Astrocyte (in vitro differentiated cells and primary cell): ENCODE results near the gene UNC5CL. TPM values are rescaled to one million over a fixed set of nuclear protein-coding genes. Genes with fewer than 3 reads are reported as not detected.
"Not testable (repeated sequence)": the region's sequence is repeated elsewhere in the genome, so short reads cannot be mapped to it uniquely, and the experiment has no call there.

Experiments used
- DNase-seq: peaks from one replicate; pipeline ENCODE4 v3.0.0-alpha.2; 2010; ENCODE audit warnings: low read depth
- FAIRE-seq: peaks from 2 replicates; lab custom pipeline; 2011; peaks lifted over from hg19 to GRCh38; lab: Jason Lieb, UNC
- H2AFZ ChIP-seq: 2 replicates; pipeline ENCODE4 v1.6.0; 2012; ENCODE audit warnings: low read depth, low read length, inconsistent platforms
- H3K27ac ChIP-seq: 2 replicates; pipeline ENCODE4 v1.5.1; 2011; ENCODE audit warnings: low read depth, low read length, inconsistent platforms
- H3K27me3 ChIP-seq: 2 replicates; pipeline ENCODE4 v1.6.0; 2011; ENCODE audit warnings: low read length, inconsistent platforms; ENCODE audit not compliant: insufficient read depth
- H3K36me3 ChIP-seq: 2 replicates; pipeline ENCODE4 v1.5.1; 2011; ENCODE audit warnings: low read length, inconsistent platforms; ENCODE audit not compliant: insufficient read depth
- H3K4me1 ChIP-seq: 2 replicates; pipeline ENCODE4 v1.5.1; 2011; ENCODE audit warnings: low read length, inconsistent platforms; ENCODE audit not compliant: insufficient read depth
- H3K4me2 ChIP-seq: 2 replicates; pipeline ENCODE4 v1.6.0; 2012; ENCODE audit warnings: low read length, inconsistent platforms
- H3K4me3 ChIP-seq: 2 replicates; pipeline ENCODE4 v1.5.1; 2011; ENCODE audit warnings: low read depth, mild to moderate bottlenecking, low read length, inconsistent platforms; ENCODE audit not compliant: insufficient read depth
- H3K79me2 ChIP-seq: 2 replicates; pipeline ENCODE4 v1.6.0; 2012; ENCODE audit warnings: mild to moderate bottlenecking, low read length, inconsistent platforms; ENCODE audit not compliant: insufficient read depth
- H3K9ac ChIP-seq: 2 replicates; pipeline ENCODE4 v1.6.0; 2012; ENCODE audit warnings: mild to moderate bottlenecking, low read length, inconsistent platforms
- H3K9me3 ChIP-seq: 2 replicates; pipeline ENCODE4 v1.5.1; 2012; ENCODE audit warnings: low read depth, mild to moderate bottlenecking, low read length, inconsistent platforms; ENCODE audit not compliant: insufficient read depth
- H4K20me1 ChIP-seq: 2 replicates; pipeline ENCODE4 v1.6.0; 2012; ENCODE audit warnings: low read length, inconsistent platforms; ENCODE audit not compliant: insufficient read depth
- H3K27ac Mint-ChIP-seq: one replicate; pipeline ENCODE4 v1.8.0; 2021; ENCODE audit warnings: mild to moderate bottlenecking, mixed read lengths; ENCODE audit not compliant: unreplicated experiment
- H3K27me3 Mint-ChIP-seq: one replicate; pipeline ENCODE4 v1.8.0; 2021; ENCODE audit warnings: low read depth, mixed read lengths; ENCODE audit not compliant: unreplicated experiment
- H3K36me3 Mint-ChIP-seq: one replicate; pipeline ENCODE4 v1.8.0; 2021; ENCODE audit warnings: low read depth, mixed read lengths; ENCODE audit not compliant: unreplicated experiment
- H3K4me1 Mint-ChIP-seq: one replicate; pipeline ENCODE4 v1.8.0; 2021; ENCODE audit warnings: low read depth, mixed read lengths; ENCODE audit not compliant: unreplicated experiment
- H3K4me3 Mint-ChIP-seq: one replicate; pipeline ENCODE4 v1.8.0; 2021; ENCODE audit warnings: mild to moderate bottlenecking, moderate library complexity, mixed read lengths; ENCODE audit not compliant: unreplicated experiment
- H3K9me3 Mint-ChIP-seq: one replicate; pipeline ENCODE4 v1.8.0; 2021; ENCODE audit warnings: mild to moderate bottlenecking, mixed read lengths; ENCODE audit not compliant: unreplicated experiment
- EZH2 ChIP-seq: IDR thresholded peaks from 2 replicates; pipeline ENCODE4 v1.6.1; 2012; ENCODE audit warnings: mild to moderate bottlenecking, low read length, inconsistent platforms; ENCODE audit not compliant: insufficient read depth
- total RNA-seq: library from RNA; stranded (reverse); gene quantifications from 2 replicates; pipeline ENCODE4 v1.2.1, GENCODE V29; 2021
- TF ChIP-seq, protein P1 (sequence below): IDR thresholded peaks from 2 replicates; pipeline ENCODE4 v1.5.1; 2011; ENCODE audit warnings: low read depth, mild to moderate bottlenecking, inconsistent platforms, low read length, moderate library complexity; ENCODE audit not compliant: insufficient read depth

Gene UNC5CL
- total RNA-seq, 1 donor from 2014 or later = 0.27 TPM

DNA sequence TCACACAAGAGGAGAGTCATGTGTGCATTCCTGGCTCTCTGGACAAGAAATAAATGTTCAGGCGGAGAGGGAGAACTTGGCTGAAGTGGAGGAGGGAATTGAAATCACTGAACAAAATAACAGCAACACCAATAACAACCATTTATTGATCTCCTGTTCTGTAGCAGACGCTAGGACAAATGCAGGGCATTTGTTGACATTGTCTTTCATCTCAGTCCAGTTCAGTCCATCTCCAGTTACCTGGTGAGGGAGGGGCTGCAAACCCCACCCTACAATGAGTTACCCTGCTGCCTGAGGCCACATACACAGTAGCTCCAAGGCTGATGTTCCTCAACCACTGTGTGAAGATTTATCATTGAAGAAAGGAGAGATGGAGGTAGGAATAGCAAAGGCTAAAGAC, 27.3 kb downstream of the UNC5CL start:
- Mint-ChIP-seq H3K36me3 (no peaks in the 10 kb centered on the region), H3K27ac (no peak overlapping the region), H3K27me3 (peaks cover 13% of the 10 kb centered on the region), H3K4me1 (no peaks in the 10 kb centered on the region), H3K9me3 (peaks cover 7% of the 10 kb centered on the region), H3K4me3 (no peak overlapping the region)
- no peak for TF ChIP-seq EZH2
- TF ChIP-seq, protein P1, sequence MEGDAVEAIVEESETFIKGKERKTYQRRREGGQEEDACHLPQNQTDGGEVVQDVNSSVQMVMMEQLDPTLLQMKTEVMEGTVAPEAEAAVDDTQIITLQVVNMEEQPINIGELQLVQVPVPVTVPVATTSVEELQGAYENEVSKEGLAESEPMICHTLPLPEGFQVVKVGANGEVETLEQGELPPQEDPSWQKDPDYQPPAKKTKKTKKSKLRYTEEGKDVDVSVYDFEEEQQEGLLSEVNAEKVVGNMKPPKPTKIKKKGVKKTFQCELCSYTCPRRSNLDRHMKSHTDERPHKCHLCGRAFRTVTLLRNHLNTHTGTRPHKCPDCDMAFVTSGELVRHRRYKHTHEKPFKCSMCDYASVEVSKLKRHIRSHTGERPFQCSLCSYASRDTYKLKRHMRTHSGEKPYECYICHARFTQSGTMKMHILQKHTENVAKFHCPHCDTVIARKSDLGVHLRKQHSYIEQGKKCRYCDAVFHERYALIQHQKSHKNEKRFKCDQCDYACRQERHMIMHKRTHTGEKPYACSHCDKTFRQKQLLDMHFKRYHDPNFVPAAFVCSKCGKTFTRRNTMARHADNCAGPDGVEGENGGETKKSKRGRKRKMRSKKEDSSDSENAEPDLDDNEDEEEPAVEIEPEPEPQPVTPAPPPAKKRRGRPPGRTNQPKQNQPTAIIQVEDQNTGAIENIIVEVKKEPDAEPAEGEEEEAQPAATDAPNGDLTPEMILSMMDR = no peak
- H3K36me3 ChIP-seq = no peaks in the 10 kb centered on the region
- no peaks in the 10 kb centered on the region for H3K9me3 ChIP-seq
- H3K9ac ChIP-seq = no peak overlapping the region
- H3K79me2 ChIP-seq = no peaks in the 10 kb centered on the region
- DNase-seq (no peak), FAIRE-seq (no peak)
- no peaks in the 10 kb centered on the region for H4K20me1 ChIP-seq
- H3K4me3 ChIP-seq = no peak overlapping the region
- no peaks in the 10 kb centered on the region for H3K4me1 ChIP-seq
- H3K4me2 ChIP-seq = no peak overlapping the region
- no peaks in the 10 kb centered on the region for H3K27me3 ChIP-seq
- no peak overlapping the region for H2AFZ ChIP-seq
- no peak overlapping the region for H3K27ac ChIP-seq

DNA sequence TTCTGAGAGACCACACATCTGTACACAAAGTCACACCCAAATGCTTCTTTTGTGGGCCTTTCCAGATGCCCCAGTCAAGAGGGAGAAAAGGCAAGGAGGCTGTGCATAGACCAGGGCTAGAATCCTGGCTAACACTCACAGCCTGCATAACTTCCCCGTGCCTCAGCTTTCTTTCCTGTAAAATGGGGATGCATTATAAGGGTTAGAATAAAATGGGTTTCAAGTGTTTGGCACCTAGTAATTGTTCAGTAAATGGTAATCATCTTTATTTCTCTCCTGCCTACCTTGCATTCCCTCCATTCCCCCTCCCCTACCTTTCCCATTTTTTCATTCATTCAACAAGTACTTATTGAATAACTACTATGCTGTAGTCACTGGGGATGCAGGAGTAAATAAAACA, 29.4 kb downstream of the UNC5CL start:
- DNase-seq (no peak), FAIRE-seq (no peak)
- H3K4me3 ChIP-seq = no peak overlapping the region
- no peak overlapping the region for H3K9ac ChIP-seq
- Mint-ChIP-seq H3K4me1 (no peaks in the 10 kb centered on the region), H3K4me3 (no peak overlapping the region), H3K27ac (no peak overlapping the region), H3K27me3 (peaks cover 13% of the 10 kb centered on the region), H3K36me3 (no peaks in the 10 kb centered on the region), H3K9me3 (peaks cover 2% of the 10 kb centered on the region)
- H3K27me3 ChIP-seq = peaks cover 4% of the 10 kb centered on the region
- H3K36me3 ChIP-seq = no peaks in the 10 kb centered on the region
- H3K27ac ChIP-seq = no peak overlapping the region
- H3K4me1 ChIP-seq = no peaks in the 10 kb centered on the region
- H3K79me2 ChIP-seq = no peaks in the 10 kb centered on the region
- TF ChIP-seq, protein P1 = no peak
- TF ChIP-seq EZH2 = no peak
- H3K4me2 ChIP-seq = no peak overlapping the region
- H4K20me1 ChIP-seq = no peaks in the 10 kb centered on the region
- H3K9me3 ChIP-seq = no peaks in the 10 kb centered on the region
- H2AFZ ChIP-seq = no peak overlapping the region

DNA sequence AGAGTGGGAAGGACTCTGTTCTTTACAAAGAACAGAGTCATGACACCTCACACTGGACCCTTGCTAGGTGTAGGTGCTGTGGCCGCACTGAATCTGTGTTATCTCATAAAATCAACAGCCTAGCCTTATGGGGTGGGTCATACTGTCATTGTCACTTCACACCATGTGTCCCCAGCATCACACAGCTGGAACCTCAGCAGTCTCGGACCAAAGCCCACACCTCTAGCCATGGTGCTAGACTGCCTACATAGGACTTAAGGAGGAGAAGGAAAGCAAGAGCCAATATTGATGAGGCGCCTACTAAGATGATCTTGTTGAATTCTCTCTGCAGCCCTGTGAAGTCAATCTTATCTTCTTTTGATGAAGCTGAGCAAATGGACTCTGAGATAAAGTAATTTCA, 31.0 kb downstream of the UNC5CL start:
- H3K4me1 Mint-ChIP-seq = no peaks in the 10 kb centered on the region
- Histone ChIP-seq H3K9me3 (no peaks in the 10 kb centered on the region), H3K36me3 (no peaks in the 10 kb centered on the region), H2AFZ (no peak overlapping the region), H3K4me3 (no peak overlapping the region), H3K27ac (no peak overlapping the region), H4K20me1 (no peaks in the 10 kb centered on the region), H3K27me3 (peaks cover 4% of the 10 kb centered on the region), H3K4me2 (no peak overlapping the region), H3K79me2 (no peaks in the 10 kb centered on the region), H3K4me1 (no peaks in the 10 kb centered on the region), H3K9ac (no peak overlapping the region)
- H3K27me3 Mint-ChIP-seq = peaks cover 13% of the 10 kb centered on the region
- H3K9me3 Mint-ChIP-seq = peaks cover 2% of the 10 kb centered on the region
- no peak overlapping the region for H3K4me3 Mint-ChIP-seq
- no peak for TF ChIP-seq EZH2
- H3K27ac Mint-ChIP-seq = no peak overlapping the region
- H3K36me3 Mint-ChIP-seq = no peaks in the 10 kb centered on the region
- DNase-seq = no peak
- FAIRE-seq = no peak

DNA sequence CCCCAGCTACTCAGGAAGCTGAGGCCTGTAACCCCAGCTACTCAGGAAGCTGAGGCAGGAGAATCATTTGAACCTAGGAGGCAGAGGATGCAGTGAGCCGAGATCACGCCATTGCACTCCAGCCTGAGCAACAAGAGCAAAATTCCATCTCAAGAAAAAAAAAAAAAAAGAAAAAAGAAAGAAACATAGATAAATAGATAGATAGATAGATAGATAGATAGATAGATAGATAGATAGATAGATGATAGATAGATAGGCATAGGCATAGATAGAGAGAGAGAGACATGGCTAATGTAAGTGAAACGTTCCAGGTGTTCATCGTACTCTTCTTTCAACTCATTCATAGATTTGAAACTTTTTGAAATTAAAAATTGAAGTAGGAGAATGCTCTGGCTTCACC, 32.0 kb downstream of the UNC5CL start:
- H3K9ac ChIP-seq, H3K4me1 ChIP-seq, H3K27ac ChIP-seq, H3K4me3 ChIP-seq, H3K9me3 ChIP-seq, H3K27ac Mint-ChIP-seq, H3K79me2 ChIP-seq, FAIRE-seq, H4K20me1 ChIP-seq, H3K27me3 ChIP-seq, H3K36me3 Mint-ChIP-seq, H2AFZ ChIP-seq, DNase-seq, H3K36me3 ChIP-seq, H3K9me3 Mint-ChIP-seq, H3K4me3 Mint-ChIP-seq, H3K4me1 Mint-ChIP-seq, H3K4me2 ChIP-seq: not testable (repeated sequence)
- peaks cover 13% of the 10 kb centered on the region for H3K27me3 Mint-ChIP-seq
